Epithelial cell of proximal tubule (primary cell): Measurements from ENCODE around the gene PDE6H. TPM values are rescaled to one million over a fixed set of nuclear protein-coding genes. Genes with fewer than 3 reads are reported as not detected.

Experiments
- DNase-seq: peaks from one replicate; pipeline ENCODE4 v3.0.0-alpha.2; 2011; ENCODE audit warnings: low read depth
- H3K4me3 ChIP-seq: 2 replicates; pipeline ENCODE4 v1.5.1; 2011; ENCODE audit warnings: low read depth, mild to moderate bottlenecking, low read length
- CTCF ChIP-seq: conservative IDR thresholded peaks from 2 replicates; pipeline ENCODE4 v1.5.1; 2012; ENCODE audit warnings: low read depth, mild to moderate bottlenecking, low read length
- total RNA-seq: library from RNA; depleted of rRNA; stranded (reverse); fragments of >200 nt; gene quantifications from 2 replicates; pipeline ENCODE4 v1.2.3, GENCODE V29; 2015

PDE6H gene
- total RNA-seq, 1 donor from 2014 or later = not detected

GRCh38 chr12:14950421-14950820 is 22.4 kb upstream of the PDE6H start:
- no peak for DNase-seq
- no peak for TF ChIP-seq CTCF
- no peak overlapping the region for H3K4me3 ChIP-seq

GRCh38 chr12:14950982-14951746 is 21.7 kb upstream of the PDE6H start:
- TF ChIP-seq CTCF = no peak
- H3K4me3 ChIP-seq = no peak overlapping the region
- peak; percentile 52 for DNase-seq

- no peak for DNase-seq
- TF ChIP-seq CTCF = no peak
- no peak overlapping the region for H3K4me3 ChIP-seq
These were observed 21.0 kb upstream of the PDE6H start for GRCh38 chr12:14951851-14952250.

GRCh38 chr12:14952299-14952921 is 20.4 kb upstream of the PDE6H start:
- DNase-seq = peak; percentile 96
- no peak overlapping the region for H3K4me3 ChIP-seq
- no peak for TF ChIP-seq CTCF

- H3K4me3 ChIP-seq = no peak overlapping the region
- no peak for TF ChIP-seq CTCF
- no peak for DNase-seq
These were observed 19.1 kb upstream of the PDE6H start for GRCh38 chr12:14953752-14954151.

- DNase-seq = no peak
- no peak for TF ChIP-seq CTCF
- H3K4me3 ChIP-seq = no peak overlapping the region
These were observed 18.6 kb upstream of the PDE6H start for GRCh38 chr12:14954269-14954668.
